NCI-H2081 treated with DMSO at 0.1 percent for 48 hours (cell line): ENCODE measurements around the gene GID4.

Experiments used
- DNase-seq: peaks from one replicate; lab custom pipeline; 2025; lab: John Stamatoyannopoulos, UW

The GID4 gene

DNA sequence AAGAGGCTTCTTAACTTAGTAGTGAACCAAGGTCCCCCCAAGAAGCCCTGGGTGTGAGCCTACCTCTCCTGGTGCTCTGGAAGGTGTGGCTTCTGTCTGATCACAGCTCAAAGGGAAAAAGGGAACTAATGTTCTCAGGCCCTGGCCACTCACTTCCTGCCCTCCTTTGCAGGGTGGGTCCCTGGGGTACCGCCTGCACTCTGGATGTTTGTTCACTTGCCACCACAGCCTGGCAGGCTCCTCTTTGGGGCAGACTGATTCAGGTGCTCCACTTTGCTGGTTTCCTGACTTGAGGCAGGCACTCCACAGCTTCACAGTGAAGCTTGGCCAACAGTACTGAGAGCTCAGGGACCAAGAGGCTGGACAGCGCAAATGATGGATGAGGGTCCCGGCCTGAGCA lies 63.4 kb downstream of the GID4 start:
- no peak for DNase-seq

DNA sequence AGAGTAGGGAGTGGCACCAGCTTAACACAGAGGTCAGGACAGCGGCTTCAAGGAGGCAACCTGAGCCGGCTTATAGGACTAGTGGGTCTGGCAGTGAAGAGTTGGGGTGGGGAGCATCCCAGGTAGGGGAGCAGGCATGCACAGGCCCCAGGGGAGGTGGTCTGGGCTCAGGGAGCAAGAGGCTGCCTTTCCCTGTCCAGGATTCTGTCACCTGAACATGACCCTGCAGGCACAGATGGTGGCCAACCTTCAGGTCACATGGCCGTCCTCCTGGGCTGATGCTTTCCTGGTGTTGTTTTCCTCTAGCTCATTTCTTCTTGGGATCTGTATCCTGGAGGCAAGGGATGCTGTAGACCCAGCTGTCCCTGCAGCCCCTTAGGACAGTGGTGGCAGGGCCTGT lies 65.8 kb downstream of the GID4 start:
- DNase-seq = no peak

DNA sequence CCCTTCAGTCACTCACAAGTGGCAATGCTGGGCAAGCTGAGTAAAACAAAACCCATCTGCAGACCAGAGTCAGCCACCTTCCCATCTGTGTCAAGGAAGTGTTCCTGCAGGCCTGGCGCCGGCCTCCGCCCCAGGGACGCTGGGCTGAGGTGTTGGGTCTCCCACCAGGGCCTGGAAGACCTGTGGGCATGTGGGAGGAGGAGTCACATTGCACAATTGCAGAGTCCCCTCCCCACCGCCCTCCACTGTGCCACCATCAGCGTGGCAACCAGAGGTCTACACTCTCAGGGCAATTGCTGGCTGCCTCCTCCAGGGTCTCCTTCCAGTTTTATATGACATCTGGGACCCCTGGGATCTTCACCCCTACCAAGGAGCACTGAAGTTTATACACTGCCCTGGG lies 66.4 kb downstream of the GID4 start:
- no peak for DNase-seq

DNA sequence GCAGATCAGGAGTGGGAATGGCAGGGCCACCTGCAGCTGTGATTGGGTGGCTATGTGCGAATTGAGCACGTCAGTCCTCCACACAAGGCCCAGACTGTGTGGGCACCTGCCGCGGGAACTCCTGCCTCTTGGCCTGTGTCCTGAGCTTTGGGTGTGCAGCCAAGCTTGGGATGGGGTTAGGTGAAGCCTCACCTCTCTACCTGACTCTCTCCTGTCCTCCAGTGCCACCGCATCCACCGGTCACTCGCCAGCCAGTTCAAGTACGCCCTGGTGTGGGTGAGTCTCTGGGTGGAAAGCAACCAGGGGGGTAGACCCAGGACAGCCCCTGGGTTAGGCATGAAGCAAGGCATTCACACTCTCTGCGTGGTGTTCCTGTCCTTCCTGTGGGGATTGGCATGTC lies 67.0 kb downstream of the GID4 start:
- DNase-seq = no peak

DNA sequence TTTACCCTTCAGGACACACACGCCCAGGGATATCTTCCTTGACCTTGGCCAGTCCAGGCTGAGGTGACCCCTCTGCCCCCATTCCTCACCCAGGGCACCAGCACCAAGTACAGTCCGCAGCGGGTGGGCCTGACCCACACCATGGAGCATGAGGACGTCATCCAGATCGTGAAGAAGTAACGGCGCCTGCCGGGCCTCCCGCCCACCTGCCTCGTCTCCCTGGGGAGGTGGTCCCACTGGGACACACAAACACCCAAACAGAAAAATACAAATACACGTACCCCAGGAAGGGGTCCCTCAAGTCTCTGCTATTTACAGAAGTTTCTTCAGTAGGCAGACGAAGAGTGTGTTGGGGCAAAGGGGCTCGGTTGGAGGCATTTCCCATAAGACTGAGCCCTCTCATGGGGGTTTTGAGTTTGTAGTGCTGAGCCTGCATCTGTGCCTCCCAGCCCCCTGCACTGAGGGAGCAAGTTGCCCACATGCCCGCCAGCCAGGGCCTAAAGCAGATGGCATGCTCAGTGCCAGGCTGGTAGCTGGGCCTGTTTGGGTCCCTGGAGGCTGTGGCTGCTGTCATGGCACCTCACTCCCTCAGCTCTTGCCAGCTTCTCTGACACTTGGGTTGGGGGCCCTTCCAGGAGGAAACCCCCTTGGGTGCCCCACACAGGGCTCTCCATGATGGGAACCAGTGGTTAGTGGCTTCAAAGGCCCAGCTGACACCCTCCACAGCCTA lies 68.0 kb downstream of the GID4 start:
- no peak for DNase-seq

DNA sequence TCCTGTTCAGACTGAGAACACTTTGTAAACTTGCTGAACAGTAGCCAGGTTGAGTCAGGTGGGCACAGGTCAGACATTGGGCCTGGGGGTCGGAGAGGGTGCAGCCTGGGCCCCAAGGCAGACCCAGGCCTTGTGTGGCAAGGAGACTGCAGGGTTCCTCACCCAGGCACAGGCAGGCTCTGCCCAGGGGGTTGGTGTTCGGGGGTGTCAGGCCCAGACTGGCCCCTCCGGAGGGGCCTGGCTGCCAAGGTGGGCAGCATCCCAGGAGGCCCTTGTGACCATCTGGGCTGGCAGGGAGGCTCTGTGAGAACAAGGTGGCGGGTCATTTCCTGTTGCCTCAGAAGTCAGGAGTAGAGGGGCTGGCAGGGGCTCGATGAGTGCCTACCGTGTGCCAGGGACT lies 68.8 kb downstream of the GID4 start:
- DNase-seq = no peak

DNA sequence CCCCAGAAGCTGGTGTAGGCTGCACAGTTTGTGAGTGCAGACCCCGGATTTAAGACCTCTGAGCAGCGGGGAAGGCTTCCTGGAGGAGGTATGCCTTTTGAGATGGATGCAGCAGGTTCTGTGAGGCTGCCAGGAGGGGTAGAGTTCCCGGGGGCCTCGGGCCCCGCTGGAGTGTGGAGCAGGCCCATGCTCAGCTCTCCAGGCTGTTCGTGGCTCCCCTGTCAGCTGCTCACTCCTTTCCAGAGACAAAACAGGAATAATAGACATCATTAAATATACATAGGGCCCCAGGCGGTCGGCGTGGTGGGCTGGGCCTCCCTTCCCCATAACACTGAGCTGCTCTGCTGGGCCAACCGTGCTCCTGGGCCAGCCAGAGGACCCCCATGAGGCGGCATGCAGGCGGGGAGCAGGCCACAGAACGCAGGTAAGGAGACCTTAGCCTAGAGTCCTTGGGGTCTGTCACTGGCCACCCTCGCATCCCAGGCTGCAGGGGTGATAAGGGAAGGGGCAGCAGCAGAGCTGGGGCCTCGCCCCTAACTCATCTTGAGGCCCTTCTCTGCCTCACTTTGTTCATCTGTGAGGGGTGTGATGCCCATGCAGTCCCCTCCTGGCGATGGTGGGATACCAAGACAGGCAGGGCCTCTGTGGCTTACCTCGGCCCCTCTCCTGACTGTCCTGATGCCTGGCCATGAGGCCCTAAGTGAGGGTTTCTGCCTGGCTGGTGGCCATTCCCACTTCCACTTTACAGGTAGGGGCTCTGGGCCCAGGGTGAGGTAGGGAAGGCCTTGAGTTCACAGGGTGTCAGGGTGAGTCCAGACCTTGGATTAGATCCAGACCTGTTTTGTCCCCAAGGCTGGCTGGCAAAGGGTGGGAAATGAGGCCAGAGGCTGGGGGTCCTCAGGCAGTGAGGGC lies 69.4 kb downstream of the GID4 start, which contains the start of gene MYO15A:
Gene MYO15A (plus strand): TSS at position 356 of the 912 bp plus-strand sequence. CDS start 10,045 bp downstream, outside the sequence.
- DNase-seq = no peak

DNA sequence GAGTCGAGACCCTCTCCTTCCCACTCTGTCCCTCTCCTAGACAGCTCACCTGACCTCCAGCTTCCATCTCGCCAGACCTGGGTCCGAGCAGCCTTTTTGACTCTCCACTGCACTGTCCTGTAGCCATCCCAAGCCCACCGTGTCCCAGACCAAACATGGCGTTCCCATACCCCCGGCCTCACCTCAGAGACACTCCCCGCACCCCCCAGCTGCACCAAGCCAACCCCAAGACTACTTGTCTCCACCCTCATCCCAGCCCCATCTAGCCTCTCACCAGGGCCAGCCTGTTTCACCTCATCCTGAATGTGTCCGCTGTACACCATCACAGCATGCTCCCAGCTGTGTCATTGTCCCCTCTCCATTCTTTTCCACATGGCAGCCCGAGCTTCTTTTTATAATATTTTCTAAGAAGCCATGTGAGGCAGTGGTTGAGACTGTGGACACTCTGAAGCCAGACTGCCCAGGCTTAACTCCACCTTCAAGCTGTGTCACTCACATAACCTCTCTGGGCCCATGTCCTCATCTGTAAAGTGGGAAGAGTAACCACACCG lies 70.8 kb downstream of the GID4 start:
- no peak for DNase-seq

DNA sequence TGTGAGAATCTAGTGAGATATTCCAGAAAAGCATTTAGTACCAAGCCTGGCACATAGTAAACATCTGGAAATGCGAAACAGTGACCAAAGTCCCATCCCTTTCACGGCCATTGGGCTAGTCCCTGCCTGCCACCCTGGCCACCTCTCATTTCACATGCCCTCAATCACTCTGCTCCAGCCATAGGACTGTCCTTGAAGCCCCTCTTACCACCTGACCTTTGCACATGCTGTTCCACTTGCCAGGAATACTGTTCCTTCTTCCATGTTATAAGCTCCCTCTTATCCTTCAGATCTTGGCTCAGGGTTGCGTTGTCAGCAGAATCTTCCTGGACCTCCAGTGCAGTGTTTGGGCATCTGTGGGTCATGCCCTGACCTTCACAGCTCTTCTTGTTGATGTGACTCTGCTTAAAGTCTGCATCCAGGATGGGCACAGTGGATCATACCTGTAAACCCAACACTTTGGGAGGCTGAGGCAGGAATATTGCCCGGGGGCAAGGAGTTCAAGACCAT lies 71.5 kb downstream of the GID4 start:
- no peak for DNase-seq

DNA sequence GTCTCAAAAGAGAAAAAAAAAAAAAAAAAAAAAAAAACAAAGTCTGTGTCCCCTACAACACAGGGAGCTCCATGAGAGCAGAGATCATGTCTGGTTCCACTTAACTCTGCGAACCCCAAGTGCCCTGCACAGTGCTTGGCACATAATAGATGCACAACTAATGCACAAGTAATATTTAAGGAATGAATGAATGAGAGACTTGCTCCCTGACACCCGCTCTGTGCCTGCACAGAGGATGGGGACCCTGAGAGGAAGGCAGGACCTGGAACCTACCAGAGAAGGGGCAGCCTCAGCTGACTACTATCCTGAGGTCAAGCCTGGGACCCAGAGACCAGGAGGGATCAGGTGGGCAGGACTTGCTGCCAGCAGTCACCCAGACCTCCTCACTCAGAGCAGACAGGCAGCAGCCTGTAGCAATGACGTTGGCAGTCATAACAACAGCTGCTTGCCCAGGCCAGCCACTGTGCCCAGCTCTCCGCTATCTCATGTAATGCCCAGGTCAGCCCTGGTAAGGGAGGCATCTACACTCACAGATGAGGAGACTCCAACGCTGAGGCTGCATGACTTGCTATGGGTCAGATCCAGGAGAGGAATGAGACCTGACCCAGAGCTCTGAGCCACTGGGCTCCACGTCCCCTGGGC lies 72.2 kb downstream of the GID4 start:
- DNase-seq = no peak

DNA sequence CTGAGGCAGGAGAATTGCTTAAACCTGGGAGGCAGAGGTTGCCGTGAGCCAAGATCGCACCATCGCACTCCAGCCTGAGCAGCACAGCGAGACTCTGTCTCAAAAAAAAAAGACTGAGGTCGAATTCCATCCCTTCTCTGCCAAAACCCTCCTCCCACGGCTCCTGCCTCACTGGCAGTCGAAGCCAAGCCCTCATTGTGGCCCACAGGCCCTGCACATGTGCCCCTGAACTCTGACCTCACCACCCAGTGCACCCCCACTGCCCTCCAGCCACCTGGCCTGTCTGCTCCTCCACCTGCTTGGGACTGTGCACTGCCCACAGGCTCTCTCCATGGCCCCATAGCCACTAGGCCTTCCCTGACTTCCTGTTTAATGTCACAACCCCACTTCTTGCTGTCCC lies 76.3 kb downstream of the GID4 start:
- no peak for DNase-seq

DNA sequence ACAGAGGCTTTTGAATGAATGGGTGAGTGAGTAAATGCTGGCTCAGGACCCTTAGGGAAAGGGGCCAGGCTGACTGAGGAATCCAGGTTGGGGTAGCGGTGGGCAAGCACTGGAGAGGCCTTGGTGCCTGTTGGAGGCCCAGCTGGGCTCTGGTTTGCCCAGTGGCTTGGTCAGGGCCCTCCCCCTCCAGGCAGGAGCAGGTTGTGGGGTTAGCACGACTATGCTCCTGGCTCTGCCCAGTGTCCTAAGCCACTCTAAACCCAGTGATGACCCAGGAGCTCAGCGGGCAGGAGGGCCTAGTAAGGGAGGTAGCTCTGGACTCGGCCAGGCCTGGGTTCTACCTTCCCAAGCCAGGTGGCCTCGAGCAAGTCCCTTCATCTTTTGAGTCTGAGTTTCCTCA lies 76.9 kb downstream of the GID4 start:
- no peak for DNase-seq

DNA sequence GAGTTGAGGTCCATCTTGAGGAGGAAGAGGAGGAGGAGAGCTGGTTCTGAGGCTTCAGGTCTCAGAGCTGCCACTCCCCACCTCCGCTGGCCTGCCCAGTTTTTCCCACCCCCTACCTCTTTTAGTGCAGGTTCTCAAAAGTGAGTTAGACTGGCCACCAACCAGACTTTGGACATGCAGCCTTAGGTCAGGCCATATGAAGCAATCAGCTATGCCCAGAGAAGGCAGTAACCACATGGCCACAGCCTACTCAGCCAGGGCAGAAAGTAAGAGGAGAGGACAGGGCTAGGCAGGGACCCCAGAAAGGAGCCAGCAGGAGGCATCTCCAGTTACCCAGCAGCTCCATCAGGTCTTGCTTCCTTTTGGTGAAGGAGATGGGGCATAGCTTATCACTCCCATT lies 78.3 kb downstream of the GID4 start:
- DNase-seq = no peak
